Stimulated activated CD8-positive, alpha-beta memory T cell treated with anti-CD3 and anti-CD28 coated beads, Interleukin-4, amount 100 ng/mL, for 1 hour (primary cell): Measurements from ENCODE around the gene ROBO4.
A peak's percentile ranks its signal among the peaks of the same experiment; 100 is the strongest.

Experiments used
- DNase-seq, 2 donors: peaks; one replicate each; pipeline ENCODE4 v3.0.0-alpha.2; 2020; ENCODE audit warnings: low read depth in 2 of 2, low spot score in 1 of 2

The ROBO4 gene

GRCh38 chr11:124875401-124875800 lies 22.3 kb downstream of the ROBO4 start:
- DNase-seq, result no peak

GRCh38 chr11:124874571-124875255 lies 23.0 kb downstream of the ROBO4 start:
- DNase-seq, result no peak

GRCh38 chr11:124873951-124874350 lies 23.7 kb downstream of the ROBO4 start:
- no peak for DNase-seq

GRCh38 chr11:124872741-124873140 lies 24.9 kb downstream of the ROBO4 start:
- DNase-seq, result no peak

GRCh38 chr11:124872280-124872679 lies 25.4 kb downstream of the ROBO4 start:
- DNase-seq, result no peak

GRCh38 chr11:124870430-124870829 lies 27.2 kb downstream of the ROBO4 start:
- DNase-seq, result no peak

GRCh38 chr11:124869856-124870387 lies 27.7 kb downstream of the ROBO4 start:
- no peak for DNase-seq

GRCh38 chr11:124869331-124869730 lies 28.3 kb downstream of the ROBO4 start:
- no peak for DNase-seq

- DNase-seq, result no peak
Measured at GRCh38 chr11:124868331-124869274, 29.1 kb downstream of the ROBO4 start.

- DNase-seq, result no peak
Measured at GRCh38 chr11:124867700-124868099, 30.0 kb downstream of the ROBO4 start.

- peak in 1 of 2 donors; percentile 17 for DNase-seq
Measured at GRCh38 chr11:124865902-124866851, 31.5 kb downstream of the ROBO4 start.

- DNase-seq, result no peak
Measured at GRCh38 chr11:124865181-124865901, 32.3 kb downstream of the ROBO4 start, which contains the start of gene ROBO3. TSS of gene ROBO3 (plus strand) at chr11:124865432. CDS start at chr11:124865578, 146 bp downstream.

GRCh38 chr11:124864892-124865180 lies 32.8 kb downstream of the ROBO4 start:
- DNase-seq, result no peak

- DNase-seq, result no peak
Measured at GRCh38 chr11:124864176-124864891, 33.3 kb downstream of the ROBO4 start.

GRCh38 chr11:124863826-124864165 lies 33.9 kb downstream of the ROBO4 start:
- DNase-seq, result no peak

GRCh38 chr11:124863137-124863825 lies 34.4 kb downstream of the ROBO4 start:
- no peak for DNase-seq

- DNase-seq, result no peak
Measured at GRCh38 chr11:124861670-124862069, 36.0 kb downstream of the ROBO4 start.

- no peak for DNase-seq
Measured at GRCh38 chr11:124859171-124859570, 38.5 kb downstream of the ROBO4 start.

GRCh38 chr11:124846070-124846673 lies 51.5 kb downstream of the ROBO4 start:
- no peak for DNase-seq
